ENCODE results near the gene ABCC9. TPM values are rescaled to one million over a fixed set of nuclear protein-coding genes. Genes with fewer than 3 reads are reported as not detected.

The ABCC9 gene
- total RNA-seq, 3 donors from 2014 or later (not counting 1 experiment from before 2014, with no cell fraction given) = 0.02 to 0.05 TPM; not detected in 1

GRCh38 chr12:21911832-21912231 is 29.4 kb downstream of the ABCC9 start:
- Histone ChIP-seq H3K4me3 (ENCODE audit: low read length) (no peak overlapping the region), H3K27me3 (ENCODE audit: control insufficient read depth, insufficient read depth, low read length) (no peaks in the 10 kb centered on the region), H3K27ac (ENCODE audit: low read length) (no peak overlapping the region), H3K36me3 (ENCODE audit: control insufficient read depth, insufficient read depth, low read length) (no peaks in the 10 kb centered on the region), H3K4me1 (ENCODE audit: control insufficient read depth, insufficient read depth, low read length) (no peaks in the 10 kb centered on the region), H3K9me3 (ENCODE audit: control insufficient read depth, insufficient read depth, low read length) (no peaks in the 10 kb centered on the region)
- ATAC-seq = no peak
- TF ChIP-seq CTCF (IDR thresholded peaks at IDR 0.05) = no peak
- no peak for DNase-seq
- no peaks in the 10 kb centered on the region for H3K36me3 Mint-ChIP-seq
- 80% methylated on average over 1 of the region's 4 CpGs for WGBS (ENCODE audit: insufficient coverage)
- intact Hi-C loops (cut with micrococcal nuclease) = no loop called here
- H3K27me3 Mint-ChIP-seq (ENCODE audit: low read depth in 2 of 2) = no peaks in the 10 kb centered on the region
- peaks cover 5 to 9% of the 10 kb centered on the region in 2 donors for H3K9me3 Mint-ChIP-seq
- H3K4me3 Mint-ChIP-seq = no peak overlapping the region
- no peaks in the 10 kb centered on the region for H3K4me1 Mint-ChIP-seq
- no peak overlapping the region for H3K27ac Mint-ChIP-seq

GRCh38 chr12:21910657-21911056 is 30.6 kb downstream of the ABCC9 start:
- no peak overlapping the region for H3K27ac ChIP-seq (ENCODE audit: low read length)
- intact Hi-C loops (cut with micrococcal nuclease) = no loop called here
- no peak overlapping the region for H3K4me3 ChIP-seq (ENCODE audit: low read length)
- H3K4me3 Mint-ChIP-seq = no peak overlapping the region
- ATAC-seq (no peak), DNase-seq (no peak)
- no peaks in the 10 kb centered on the region for H3K27me3 ChIP-seq (ENCODE audit: control insufficient read depth, insufficient read depth, low read length)
- no peaks in the 10 kb centered on the region for H3K36me3 Mint-ChIP-seq
- TF ChIP-seq CTCF (IDR thresholded peaks at IDR 0.05) = no peak
- H3K27me3 Mint-ChIP-seq (ENCODE audit: low read depth in 2 of 2) = no peaks in the 10 kb centered on the region
- H3K4me1 Mint-ChIP-seq = no peaks in the 10 kb centered on the region
- no peaks in the 10 kb centered on the region for H3K4me1 ChIP-seq (ENCODE audit: control insufficient read depth, insufficient read depth, low read length)
- no peaks in the 10 kb centered on the region for H3K36me3 ChIP-seq (ENCODE audit: control insufficient read depth, insufficient read depth, low read length)
- no peaks in the 10 kb centered on the region for H3K9me3 ChIP-seq (ENCODE audit: control insufficient read depth, insufficient read depth, low read length)
- WGBS (ENCODE audit: insufficient coverage) = 58% methylated on average over 5 of the region's 6 CpGs
- H3K27ac Mint-ChIP-seq = no peak overlapping the region
- H3K9me3 Mint-ChIP-seq = peaks cover 0 to 7% of the 10 kb centered on the region in 2 donors

- H3K27me3 ChIP-seq (ENCODE audit: control insufficient read depth, insufficient read depth, low read length) = no peaks in the 10 kb centered on the region
- H3K9me3 ChIP-seq (ENCODE audit: control insufficient read depth, insufficient read depth, low read length) = no peaks in the 10 kb centered on the region
- Mint-ChIP-seq H3K9me3 (peaks cover 0 to 10% of the 10 kb centered on the region in 2 donors), H3K27ac (no peak overlapping the region), H3K4me1 (no peaks in the 10 kb centered on the region), H3K36me3 (no peaks in the 10 kb centered on the region), H3K4me3 (no peak overlapping the region), H3K27me3 (ENCODE audit: low read depth in 2 of 2) (no peaks in the 10 kb centered on the region)
- intact Hi-C loops (cut with micrococcal nuclease) = no loop called here
- no peaks in the 10 kb centered on the region for H3K36me3 ChIP-seq (ENCODE audit: control insufficient read depth, insufficient read depth, low read length)
- H3K4me1 ChIP-seq (ENCODE audit: control insufficient read depth, insufficient read depth, low read length) = no peaks in the 10 kb centered on the region
- no peak overlapping the region for H3K27ac ChIP-seq (ENCODE audit: low read length)
- no peak for DNase-seq
- WGBS (ENCODE audit: insufficient coverage) = 91% methylated on average over 5 of the region's 6 CpGs
- no peak for TF ChIP-seq CTCF (IDR thresholded peaks at IDR 0.05)
- no peak for ATAC-seq
- no peak overlapping the region for H3K4me3 ChIP-seq (ENCODE audit: low read length)
Observed at GRCh38 chr12:21907948-21908837, 33.0 kb downstream of the ABCC9 start.

Data from natural killer cell (primary cell).